Measurements from ENCODE around the gene NALCN. TPM values are rescaled to one million over a fixed set of nuclear protein-coding genes. Genes with fewer than 3 reads are reported as not detected.

The NALCN gene
- total and polyA plus RNA-seq, 2 of the 8 experiments (the other 6 are each of a cell fraction or from before 2014, with no cell fraction given) = 0.26 to 0.54 TPM

DNA sequence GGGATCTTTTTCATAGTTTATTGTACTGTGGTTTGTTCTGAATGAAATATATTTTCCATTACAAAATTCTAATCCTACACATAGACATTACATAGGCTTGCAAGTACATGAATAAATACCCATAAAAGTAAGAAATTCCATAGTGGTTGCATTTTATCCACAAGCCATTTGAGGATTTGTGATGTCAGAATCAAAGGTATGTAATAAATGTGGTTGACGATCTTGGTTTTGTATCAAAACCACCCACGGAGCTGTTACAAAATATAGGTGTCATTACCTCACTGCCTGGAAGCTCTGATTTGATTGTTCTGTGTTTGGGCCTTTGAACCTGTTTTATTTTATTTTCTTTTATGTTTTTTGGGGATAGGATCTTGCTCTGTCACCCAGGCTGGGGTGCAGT lies 125.1 kb downstream of the NALCN start:
- Histone ChIP-seq H3K79me2 (ENCODE audit: control insufficient read depth in 1 of 2, insufficient read depth in 2 of 2, low read length in 2 of 2) (no peaks in the 10 kb centered on the region), H2BK20ac (ENCODE audit: low read length) (no peak overlapping the region), H3K27me3 (replicated peaks in 1 of 4; ENCODE audit: control insufficient read depth in 3 of 4, extremely low read depth in 1 of 4, insufficient read depth in 3 of 4, low read length in 3 of 4) (no peaks in the 10 kb centered on the region), H2AK5ac (ENCODE audit: low read depth, low read length) (no peak overlapping the region), H3K9ac (replicated peaks in 1 of 4; ENCODE audit: extremely low read depth in 1 of 4, low read depth in 3 of 4, low read length in 3 of 4) (no peak overlapping the region), H3K14ac (ENCODE audit: insufficient read length) (no peak overlapping the region), H3K27ac (ENCODE audit: low read depth, low read length) (no peak overlapping the region), H2BK5ac (ENCODE audit: low read depth, low read length) (no peak overlapping the region), H2BK120ac (replicated peaks; ENCODE audit: low read depth, low read length) (no peak overlapping the region), H4K20me1 (replicated peaks in 1 of 2; ENCODE audit: control insufficient read depth in 1 of 2, insufficient read depth in 2 of 2, low read length in 2 of 2) (no peaks in the 10 kb centered on the region), H3K36me3 (ENCODE audit: control insufficient read depth in 2 of 4, insufficient read depth in 4 of 4, low read length in 3 of 4) (no peaks in the 10 kb centered on the region), H3K79me1 (ENCODE audit: low read depth, low read length) (no peaks in the 10 kb centered on the region), H3K9me3 (ENCODE audit: insufficient read depth in 2 of 2, low read depth in 1 of 2, low read length in 1 of 2) (no peaks in the 10 kb centered on the region), H4K8ac (ENCODE audit: extremely low read depth, insufficient read depth, low read length) (no peak overlapping the region), H3K23ac (ENCODE audit: insufficient read length) (no peak overlapping the region), H4K91ac (replicated peaks; ENCODE audit: insufficient read length, low read length) (no peak overlapping the region), H4K5ac (ENCODE audit: insufficient read length, low read depth, low read length) (no peak overlapping the region), H3K4me1 (replicated peaks in 1 of 4; ENCODE audit: control insufficient read depth in 3 of 4, insufficient read depth in 4 of 4, low read length in 3 of 4) (peaks cover 0 to 2% (median 0%) of the 10 kb centered on the region in 4 experiments; a peak in 1 of 7 replicates), H3K23me2 (ENCODE audit: low read depth, low read length) (no peaks in the 10 kb centered on the region), H3K56ac (replicated peaks; ENCODE audit: insufficient read length, low read depth, low read length) (no peak overlapping the region), H2AFZ (ENCODE audit: low read length) (no peak overlapping the region), H3K4me3 (ENCODE audit: extremely low read depth in 1 of 4, insufficient read depth in 2 of 4, low read depth in 3 of 4, low read length in 4 of 4) (no peak overlapping the region), H2BK15ac (ENCODE audit: low read length) (no peak overlapping the region), H3K18ac (ENCODE audit: extremely low read depth, low read length) (no peak overlapping the region), H2BK12ac (ENCODE audit: low read depth, low read length) (no peak overlapping the region), H3K4me2 (ENCODE audit: insufficient read depth in 1 of 2, low read depth in 2 of 2, low read length in 2 of 2) (no peak overlapping the region), H3K4ac (replicated peaks; ENCODE audit: insufficient read length, low read depth, low read length) (no peak overlapping the region)
- WGBS, 2 experiments (ENCODE audit: extremely low coverage in 1 of 2, insufficient coverage in 1 of 2, insufficient read length in 1 of 2, insufficient replicate concordance in 2 of 2, low coverage in 1 of 2, low lambda C conversion rate in 2 of 2, missing lambda C conversion rate in 1 of 2) = 92% methylated on average over 2 of the region's 2 CpGs; no CpG with 5 or more reads in 1 of the 2 experiments
- ChIA-PET CTCF (ENCODE audit: partially characterized antibody) (interaction anchor here (1.1 to 1.2 kb wide), 2 partner anchors 11 to 184 kb away, joined by 3 read pairs; no protein-coding TSS in a partner anchor), POLR2A (ENCODE audit: partially characterized antibody) (no interaction called here)
- FAIRE-seq = no peak
- no peak for DNase-seq (ENCODE audit: low read depth in 1 of 2, low spot score in 2 of 2)
- TF ChIP-seq POLR2A (IDR thresholded peaks at IDR 0.05; ENCODE audit: control extremely low read depth in 1 of 2, low read depth in 2 of 2, low read length in 2 of 2) (no peak), POLR2AphosphoS5 (IDR thresholded peaks at IDR 0.05; ENCODE audit: low read depth, low read length) (no peak), GABPA (IDR thresholded peaks at IDR 0.05; ENCODE audit: borderline replicate concordance, insufficient read depth, low read length) (no peak), RFX5 (IDR thresholded peaks at IDR 0.05; ENCODE audit: borderline replicate concordance, low read depth, low read length) (no peak), TEAD4 (IDR thresholded peaks at IDR 0.05; ENCODE audit: low read depth, low read length) (no peak), EGR1 (IDR thresholded peaks at IDR 0.05; ENCODE audit: borderline replicate concordance, low read depth, low read length) (no peak), SIX5 (IDR thresholded peaks at IDR 0.05; ENCODE audit: low read depth, low read length) (no peak), RAD21 (IDR thresholded peaks at IDR 0.05 in 1 of 2, conservative IDR thresholded peaks at IDR 0.05 in 1 of 2; ENCODE audit: low read depth in 2 of 2, low read length in 2 of 2) (no peak), CEBPB (IDR thresholded peaks at IDR 0.05; ENCODE audit: low read depth, low read length) (no peak), SUZ12 (IDR thresholded peaks at IDR 0.05; ENCODE audit: low read length) (no peak), RNF2 (IDR thresholded peaks at IDR 0.05; ENCODE audit: borderline replicate concordance, low read depth, low read length, missing control alignments, poor library complexity, severe bottlenecking) (no peak), SP4 (IDR thresholded peaks at IDR 0.05; ENCODE audit: low read length) (no peak), TBP (IDR thresholded peaks at IDR 0.05; ENCODE audit: low read depth, low read length) (no peak), ZNF274 (IDR thresholded peaks at IDR 0.05; ENCODE audit: borderline replicate concordance, extremely low read depth, low read length) (no peak)
- TF ChIP-seq, protein P1, sequence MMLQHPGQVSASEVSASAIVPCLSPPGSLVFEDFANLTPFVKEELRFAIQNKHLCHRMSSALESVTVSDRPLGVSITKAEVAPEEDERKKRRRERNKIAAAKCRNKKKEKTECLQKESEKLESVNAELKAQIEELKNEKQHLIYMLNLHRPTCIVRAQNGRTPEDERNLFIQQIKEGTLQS (IDR thresholded peaks at IDR 0.05; ENCODE audit: insufficient read depth, low read depth, low read length) = no peak

Measured in H1 (cell line).